Sigmoid colon (tissue), 3 donors: ENCODE results near the gene NQO2.
"Not testable (repeated sequence)": the region's sequence is repeated elsewhere in the genome, so short reads cannot be mapped to it uniquely, and the experiment has no call there.

Experiments
- CTCF ChIP-seq, 4 experiments: fragments of 450-650 bp in 3 of 4; fragments of 200-600 bp in 1 of 4; IDR thresholded peaks; one replicate each; pipeline ENCODE4 v1.5.1; 2016 to 2019; ENCODE audit warnings: antibody characterized with exemption in 4 of 4, mild to moderate bottlenecking in 3 of 4, moderate library complexity in 2 of 4
- POLR2A ChIP-seq, 2 donors: fragments of 450-650 bp; IDR thresholded peaks; one replicate each; pipeline ENCODE4 v1.6.1; 2016; ENCODE audit warnings: antibody characterized with exemption in 2 of 2, mild to moderate bottlenecking in 2 of 2, moderate library complexity in 2 of 2

- TF ChIP-seq CTCF, POLR2A (IDR thresholded peaks at IDR 0.05): not testable (repeated sequence)
Observed at GRCh38 chr6:3048009-3048408, 48.3 kb downstream of the NQO2 start.
